ENCODE results near the gene ZSCAN5C.
"Not testable (repeated sequence)": the region's sequence is repeated elsewhere in the genome, so short reads cannot be mapped to it uniquely, and the experiment has no call there.

Gene ZSCAN5C, protein sequence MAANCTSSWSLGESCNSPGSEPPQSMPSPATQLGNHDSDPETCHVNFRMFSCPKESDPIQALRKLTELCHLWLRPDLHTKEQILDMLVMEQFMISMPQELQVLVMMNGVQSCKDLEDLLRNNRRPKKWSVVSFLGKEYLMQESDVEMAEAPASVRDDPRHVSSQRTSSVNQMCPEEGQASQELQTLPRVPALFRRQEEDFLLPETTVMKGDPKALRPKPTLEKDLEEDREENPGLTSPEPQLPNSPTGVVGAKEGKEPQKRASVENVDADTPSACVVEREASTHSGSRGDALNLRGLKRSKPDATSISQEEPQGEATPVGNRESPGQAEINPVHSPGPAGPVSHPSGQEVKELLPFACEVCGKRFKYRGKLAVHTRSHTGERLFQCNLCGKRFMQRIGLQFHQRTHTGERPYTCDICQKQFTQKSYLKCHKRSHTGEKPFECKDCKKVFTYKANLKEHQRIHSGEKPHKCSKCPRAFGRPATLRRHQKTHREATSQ

DNA sequence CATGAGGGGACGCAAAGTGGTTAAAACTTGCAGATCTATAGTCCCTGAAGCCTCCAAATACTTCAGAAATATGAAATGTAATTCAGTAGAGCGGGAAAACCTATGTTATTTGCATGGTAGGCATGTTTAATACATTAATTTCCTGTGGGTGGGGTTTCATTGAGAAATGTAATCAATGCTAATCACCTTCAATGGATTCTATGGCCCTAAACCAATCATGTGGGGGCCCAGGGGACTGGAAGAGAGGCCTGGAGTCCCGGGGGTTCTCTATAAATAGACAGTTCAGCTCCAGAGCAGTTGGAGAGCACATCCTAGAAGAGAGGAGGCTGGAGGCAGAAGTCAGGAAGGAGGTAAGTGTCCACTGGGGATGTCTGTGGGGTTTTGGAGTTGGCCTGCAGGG lies at the start of gene ZSCAN5C:
Gene ZSCAN5C (plus strand): TSS at position 301 of the 400 bp plus-strand sequence. CDS start 3,641 bp downstream, outside the sequence.
- DNase-seq (ENCODE audit: low read depth in 2 of 2), result no peak

DNA sequence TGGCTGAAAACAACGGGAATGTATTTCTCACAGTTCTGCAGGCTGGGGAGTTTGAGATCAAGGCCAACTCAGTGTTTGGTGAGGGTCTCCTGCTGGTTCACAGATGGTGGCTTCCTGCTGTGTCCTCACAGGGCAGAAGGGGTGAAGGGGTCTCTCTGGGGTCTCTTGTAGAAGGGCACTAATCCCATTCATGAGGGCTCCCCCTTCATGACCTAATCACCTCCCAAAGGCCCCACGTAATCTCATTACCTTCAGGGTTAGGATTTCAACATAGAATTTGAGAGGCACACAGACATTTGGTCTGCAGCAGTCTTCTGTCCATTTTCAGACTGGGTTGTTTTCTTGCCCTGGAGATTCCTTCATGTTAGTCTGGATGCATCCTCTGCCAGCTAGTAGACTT lies 49.4 kb upstream of the ZSCAN5C start:
- DNase-seq (ENCODE audit: low read depth in 2 of 2), result no peak

DNA sequence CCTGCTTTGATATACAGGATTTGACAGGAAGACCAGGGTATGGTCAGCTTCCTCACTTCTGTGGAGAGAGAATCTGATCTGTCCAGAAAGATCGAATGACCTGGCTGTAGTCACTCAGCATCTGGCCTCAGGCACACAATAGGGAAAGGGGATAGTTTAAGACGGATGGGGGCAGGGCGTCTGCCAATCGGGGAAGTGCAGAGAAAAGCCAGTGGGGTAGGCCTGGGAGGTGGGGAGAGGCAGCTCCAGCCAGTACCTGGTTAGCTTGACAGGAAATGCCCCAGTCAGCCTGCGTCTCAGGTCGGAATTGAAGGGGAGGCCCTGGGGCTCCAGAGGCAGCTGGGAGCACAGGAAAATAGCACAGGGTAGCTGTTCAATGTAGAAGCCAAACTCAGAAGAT lies 48.6 kb upstream of the ZSCAN5C start:
- DNase-seq (ENCODE audit: low read depth in 2 of 2), result no peak

DNA sequence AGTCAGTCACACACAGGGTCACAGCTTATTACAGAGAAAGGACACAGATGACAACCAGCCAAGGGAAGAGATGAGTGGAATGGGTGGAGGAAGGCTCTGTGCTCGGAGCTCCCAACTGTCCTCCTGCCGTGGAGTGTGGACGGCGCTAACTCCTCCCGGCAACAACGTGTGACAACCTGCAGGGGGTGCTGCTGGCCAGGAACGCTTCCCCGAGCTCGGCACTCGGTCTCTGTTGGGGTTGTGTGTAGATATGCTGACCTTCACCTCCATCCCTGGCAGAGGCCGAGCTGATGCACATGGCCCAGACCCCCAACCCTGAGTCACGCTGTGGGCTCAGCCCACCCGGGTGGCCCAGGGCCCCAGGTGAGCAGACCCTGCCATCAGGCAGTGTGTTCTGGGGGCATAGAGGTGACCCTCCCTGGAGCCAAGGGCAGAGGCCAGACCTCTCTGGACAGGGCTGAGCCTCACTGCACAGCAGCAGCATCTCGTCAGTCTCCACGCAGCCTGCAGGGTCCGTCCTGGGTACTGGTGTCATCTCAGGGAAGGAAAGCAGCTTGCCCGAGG lies 46.9 kb upstream of the ZSCAN5C start:
- no peak for DNase-seq (ENCODE audit: low read depth in 2 of 2)

DNA sequence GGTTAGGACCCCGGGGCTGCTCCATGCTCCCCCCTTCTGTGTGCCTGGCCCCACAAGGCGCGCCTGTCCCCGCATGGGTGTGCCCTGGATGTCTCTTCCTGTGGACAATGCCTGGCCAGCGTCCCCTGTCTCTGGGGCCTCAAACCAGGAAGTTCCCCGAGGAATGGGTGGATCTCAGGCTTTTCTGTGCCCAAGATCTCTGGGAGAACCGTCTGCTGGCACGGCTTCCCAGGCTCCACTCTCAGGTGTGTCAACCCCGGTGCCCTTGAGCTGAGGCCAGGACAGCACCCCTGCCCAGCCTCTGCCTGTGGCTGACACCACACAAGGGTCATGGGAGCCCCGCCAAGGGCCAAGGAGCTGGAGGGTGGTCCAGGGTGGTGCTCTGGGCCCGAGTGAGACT lies 45.3 kb upstream of the ZSCAN5C start:
- DNase-seq (ENCODE audit: low read depth in 2 of 2), result no peak

DNA sequence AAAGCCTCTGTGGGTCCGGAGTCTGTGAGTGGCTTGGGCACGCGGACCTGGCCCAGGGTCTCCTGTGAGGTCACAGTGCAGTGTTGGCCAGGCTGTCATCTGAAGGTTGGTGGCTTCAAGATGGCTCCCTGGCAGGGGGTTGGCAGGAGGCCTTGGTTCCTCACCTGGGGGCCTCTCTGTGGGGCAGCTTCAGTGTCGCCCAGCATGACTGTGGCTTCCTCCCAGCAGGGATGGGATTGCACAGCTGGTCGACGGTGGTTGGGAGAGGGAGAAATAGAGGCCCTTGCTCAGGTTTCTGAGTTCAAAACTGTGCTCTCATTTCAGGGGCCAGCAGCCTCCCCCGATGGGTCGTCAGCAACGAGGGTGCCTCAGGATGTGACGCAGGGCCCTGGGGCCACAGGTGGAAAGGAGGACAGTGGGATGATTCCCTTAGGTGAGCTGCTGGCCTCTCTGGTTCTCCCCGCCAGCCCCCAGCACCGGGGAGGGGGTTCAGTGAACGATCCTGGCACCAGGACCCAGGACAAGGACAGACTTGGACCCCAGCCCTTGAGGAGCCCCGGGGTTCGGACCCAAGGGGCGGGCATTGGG lies 43.8 kb upstream of the ZSCAN5C start:
- no peak for DNase-seq (ENCODE audit: low read depth in 2 of 2)

DNA sequence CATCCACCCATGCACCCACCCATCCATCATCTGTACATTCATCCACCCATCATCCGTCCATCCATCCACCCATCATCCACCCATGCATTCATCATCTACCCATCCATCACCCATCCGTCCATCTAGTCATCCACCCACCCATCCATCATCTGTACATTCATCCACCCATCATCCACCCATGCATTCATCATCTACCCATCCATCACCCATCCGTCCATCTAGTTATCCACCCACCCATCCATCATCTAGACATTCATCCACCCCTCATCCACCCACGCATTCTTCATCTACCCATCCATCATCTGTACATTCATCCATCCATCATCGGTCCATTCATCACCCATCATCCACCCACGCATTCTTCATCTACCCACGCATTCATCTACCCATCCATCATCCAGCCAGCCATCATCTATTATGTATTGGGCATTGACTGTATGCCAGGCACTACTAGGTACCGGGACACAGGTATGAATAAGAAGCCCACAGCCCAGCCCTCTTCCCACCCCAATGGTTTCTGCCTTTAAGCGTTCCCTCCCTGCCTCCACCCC lies 43.0 kb upstream of the ZSCAN5C start:
- no peak for DNase-seq (ENCODE audit: low read depth in 2 of 2)

DNA sequence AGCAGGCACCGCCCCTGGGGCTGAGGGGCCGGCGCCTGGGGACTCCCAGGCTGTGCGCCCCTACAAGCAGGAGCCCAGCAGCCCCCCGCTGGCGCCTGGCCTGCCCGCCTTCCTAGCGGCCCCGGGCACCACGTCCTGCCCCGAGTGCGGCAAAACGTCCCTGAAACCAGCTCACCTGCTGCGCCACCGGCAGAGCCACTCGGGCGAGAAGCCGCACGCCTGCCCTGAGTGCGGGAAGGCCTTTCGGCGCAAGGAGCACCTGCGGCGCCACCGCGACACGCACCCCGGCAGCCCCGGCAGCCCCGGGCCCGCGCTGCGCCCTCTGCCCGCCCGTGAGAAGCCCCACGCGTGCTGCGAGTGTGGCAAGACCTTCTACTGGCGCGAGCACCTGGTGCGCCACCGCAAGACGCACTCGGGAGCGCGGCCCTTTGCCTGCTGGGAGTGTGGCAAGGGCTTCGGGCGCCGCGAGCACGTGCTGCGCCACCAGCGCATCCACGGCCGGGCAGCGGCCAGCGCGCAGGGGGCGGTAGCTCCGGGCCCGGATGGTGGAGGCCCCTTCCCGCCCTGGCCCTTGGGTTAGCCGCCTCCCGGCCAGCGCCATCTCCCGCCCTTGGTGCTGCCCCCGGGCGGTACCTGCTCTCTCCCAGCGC lies 42.3 kb upstream of the ZSCAN5C start:
- no peak for DNase-seq (ENCODE audit: low read depth in 2 of 2)

DNA sequence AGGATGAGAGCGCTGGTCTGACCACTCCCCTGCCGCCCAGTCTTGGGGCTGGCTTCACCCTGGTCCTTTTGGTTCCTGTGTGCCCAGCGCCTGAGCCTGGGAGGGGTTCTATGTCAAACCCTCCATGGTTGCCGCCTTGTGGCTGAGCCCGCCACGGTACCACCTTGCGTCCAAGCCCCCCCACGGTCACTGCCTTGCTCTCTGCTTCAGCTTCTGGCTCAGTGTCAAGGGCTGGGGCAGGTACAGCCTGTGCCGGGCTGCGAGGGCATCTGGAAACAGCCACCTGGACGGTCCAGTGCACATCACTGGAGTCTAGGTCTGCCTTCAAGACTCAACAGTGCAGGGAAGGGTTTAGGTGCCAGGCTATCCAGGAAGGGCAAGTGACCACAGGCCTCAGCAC lies 40.5 kb upstream of the ZSCAN5C start:
- DNase-seq (ENCODE audit: low read depth in 2 of 2), result no peak

DNA sequence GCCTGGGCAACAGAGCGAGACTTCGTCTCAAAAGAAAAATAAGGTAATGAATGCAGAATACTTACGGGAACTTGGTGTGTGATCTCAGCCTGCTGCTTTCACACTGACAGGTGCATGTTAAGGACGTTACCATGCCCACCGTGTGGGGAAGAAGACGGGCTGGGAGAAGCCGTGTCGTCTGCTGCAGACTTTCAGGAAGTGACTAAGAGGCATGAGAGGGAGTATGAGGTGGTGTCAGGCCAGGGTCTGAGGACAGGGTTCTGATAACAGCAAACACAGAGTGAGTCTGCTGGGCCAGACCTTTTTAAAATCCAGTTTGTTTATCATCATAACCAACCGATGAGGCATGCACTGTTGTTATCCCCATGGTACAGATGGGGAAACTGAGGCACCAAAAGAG lies 39.8 kb upstream of the ZSCAN5C start:
- no peak for DNase-seq (ENCODE audit: low read depth in 2 of 2)

DNA sequence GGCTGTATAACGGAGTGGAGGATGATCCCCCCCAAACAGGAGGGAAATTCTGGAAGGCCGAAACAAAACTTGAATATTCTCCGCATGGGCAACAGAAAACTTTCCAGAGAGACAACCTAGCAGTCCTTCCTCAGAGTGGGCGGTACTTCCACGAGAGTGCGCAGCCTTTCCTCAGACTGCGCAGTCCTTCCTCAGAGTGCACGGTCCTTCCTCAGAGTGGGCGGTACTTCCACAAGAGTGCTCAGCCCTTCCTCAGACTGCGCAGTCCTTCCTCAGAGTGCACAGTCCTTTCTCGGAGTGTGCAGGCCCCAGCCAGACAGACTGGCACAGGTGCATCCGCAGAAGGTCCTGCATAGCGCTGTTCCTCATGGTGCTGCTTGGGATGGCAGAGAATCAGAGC lies 39.0 kb upstream of the ZSCAN5C start:
- no peak for DNase-seq (ENCODE audit: low read depth in 2 of 2)

DNA sequence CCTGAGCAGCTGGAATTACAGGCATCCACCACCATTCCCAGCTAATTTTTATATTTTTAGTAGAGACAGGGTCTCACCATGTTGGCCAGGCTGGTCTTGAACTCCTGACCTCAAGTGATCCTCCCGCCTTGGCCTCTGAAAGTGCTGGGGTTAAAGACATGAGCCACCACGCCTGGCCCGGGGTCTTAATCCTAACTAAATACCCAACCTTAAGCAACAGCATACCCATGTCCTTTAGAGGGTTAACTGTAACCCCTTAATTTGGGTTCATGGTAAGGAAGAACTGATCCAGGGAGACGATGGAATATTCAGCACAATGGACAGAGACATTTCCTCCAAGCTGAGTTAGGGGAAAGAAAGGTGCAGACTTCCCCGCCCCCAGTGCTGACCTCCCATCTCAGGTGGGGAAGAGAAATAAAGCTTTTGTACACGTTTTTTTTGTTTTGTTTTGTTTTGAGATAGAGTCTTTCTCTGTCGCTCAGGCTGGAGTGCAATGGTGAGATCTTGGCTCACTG lies 35.0 kb upstream of the ZSCAN5C start:
- DNase-seq (ENCODE audit: low read depth in 2 of 2), result no peak

DNA sequence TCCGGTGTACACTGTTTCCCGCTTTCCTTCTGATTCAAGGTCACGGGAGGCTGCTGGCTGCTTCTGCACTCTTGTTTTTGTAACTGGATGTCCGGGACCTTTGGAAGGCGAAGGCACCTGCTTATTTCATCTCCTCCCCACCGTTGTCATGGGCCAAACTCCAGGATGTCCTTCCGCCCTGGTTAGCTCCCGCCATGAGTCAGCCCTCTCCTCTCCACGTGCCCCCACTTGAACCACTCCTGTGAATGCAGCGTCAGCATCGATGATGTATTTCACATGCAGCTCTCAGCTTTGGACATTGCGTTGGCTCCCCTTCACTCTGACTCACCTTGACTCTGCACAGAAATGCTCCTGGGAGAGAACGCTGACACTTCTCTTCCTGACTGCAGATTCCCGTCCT lies 31.8 kb upstream of the ZSCAN5C start:
- no peak for DNase-seq (ENCODE audit: low read depth in 2 of 2)

DNA sequence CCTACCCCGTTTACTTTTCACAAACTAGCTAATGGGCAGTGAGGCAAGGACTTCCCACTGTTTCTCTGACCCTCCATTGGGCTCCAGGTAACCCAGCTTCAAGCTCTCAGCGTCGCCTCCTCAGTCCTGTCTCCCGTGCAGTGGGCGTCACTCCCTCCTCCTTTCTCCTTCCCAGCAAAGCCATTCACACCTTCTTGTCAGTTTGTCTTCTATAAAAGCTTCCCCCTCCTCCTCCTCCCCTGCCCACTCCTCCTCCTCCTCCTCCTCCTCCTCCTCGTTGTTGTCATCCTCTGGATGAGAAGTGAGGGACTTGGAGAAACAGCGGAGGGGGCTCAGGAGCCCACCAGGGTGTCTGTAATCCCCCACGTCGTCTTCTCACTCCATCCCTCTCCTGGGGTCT lies 28.0 kb upstream of the ZSCAN5C start:
- DNase-seq (ENCODE audit: low read depth in 2 of 2), result no peak

DNA sequence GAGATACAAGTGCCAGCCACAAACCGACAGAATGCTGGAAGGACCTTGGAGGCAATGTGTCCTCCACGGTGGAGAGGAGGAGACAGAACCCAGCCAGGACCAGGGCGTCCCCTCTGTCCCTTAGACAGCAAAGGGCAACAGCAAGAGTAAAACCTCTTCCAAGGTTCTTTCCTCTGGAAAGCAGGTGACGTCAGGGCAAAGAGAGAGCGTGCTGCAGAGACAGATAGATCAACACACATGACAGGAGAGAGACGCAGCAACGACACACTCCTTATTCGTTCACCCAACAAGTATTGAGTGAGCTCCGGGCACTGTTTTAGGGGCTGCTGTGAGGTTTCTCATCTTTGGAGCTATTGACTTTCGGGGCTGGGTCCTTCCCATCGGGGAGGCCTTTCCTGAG lies 27.5 kb upstream of the ZSCAN5C start:
- DNase-seq (ENCODE audit: low read depth in 2 of 2), result no peak

DNA sequence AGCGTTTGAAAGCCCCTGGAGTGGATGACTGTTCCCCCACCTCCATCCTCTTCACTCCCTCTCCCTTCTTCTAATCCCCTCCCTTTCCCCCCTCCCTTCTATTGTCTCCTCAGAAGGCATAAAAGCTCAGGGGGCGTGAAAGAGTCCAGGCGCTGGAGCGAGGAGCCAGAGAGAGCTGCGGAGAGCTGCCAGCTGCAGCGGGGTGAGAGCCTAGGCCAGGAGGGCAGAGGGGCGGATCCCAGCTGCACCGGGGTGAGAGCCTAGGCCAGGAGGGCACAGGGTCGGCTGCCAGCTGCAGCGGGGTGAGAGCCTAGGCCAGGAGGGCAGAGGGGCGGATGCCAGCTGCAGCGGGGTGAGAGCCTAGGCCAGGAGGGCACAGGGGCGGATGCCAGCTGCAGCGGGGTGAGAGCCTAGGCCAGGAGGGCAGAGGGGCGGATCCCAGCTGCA lies 26.2 kb upstream of the ZSCAN5C start, which contains the start of gene GALP:
Gene GALP (plus strand): TSS at position 148 of the 447 bp plus-strand sequence. CDS start 1,101 bp downstream, outside the sequence.
- not testable (repeated sequence) for DNase-seq (ENCODE audit: low read depth in 2 of 2)

DNA sequence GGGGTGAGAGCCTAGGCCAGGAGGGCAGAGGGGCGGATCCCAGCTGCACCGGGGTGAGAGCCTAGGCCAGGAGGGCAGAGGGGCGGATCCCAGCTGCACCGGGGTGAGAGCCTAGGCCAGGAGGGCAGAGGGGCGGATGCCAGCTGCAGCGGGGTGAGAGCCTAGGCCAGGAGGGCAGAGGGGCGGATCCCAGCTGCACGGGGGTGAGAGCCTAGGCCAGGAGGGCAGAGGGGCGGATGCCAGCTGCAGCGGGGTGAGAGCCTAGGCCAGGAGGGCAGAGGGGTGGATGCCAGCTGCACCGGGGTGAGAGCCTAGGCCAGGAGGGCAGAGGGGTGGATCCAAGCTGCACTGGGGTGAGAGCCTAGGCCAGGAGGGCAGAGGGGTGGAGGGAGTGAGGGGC lies 25.8 kb upstream of the ZSCAN5C start:
- not testable (repeated sequence) for DNase-seq (ENCODE audit: low read depth in 2 of 2)

DNA sequence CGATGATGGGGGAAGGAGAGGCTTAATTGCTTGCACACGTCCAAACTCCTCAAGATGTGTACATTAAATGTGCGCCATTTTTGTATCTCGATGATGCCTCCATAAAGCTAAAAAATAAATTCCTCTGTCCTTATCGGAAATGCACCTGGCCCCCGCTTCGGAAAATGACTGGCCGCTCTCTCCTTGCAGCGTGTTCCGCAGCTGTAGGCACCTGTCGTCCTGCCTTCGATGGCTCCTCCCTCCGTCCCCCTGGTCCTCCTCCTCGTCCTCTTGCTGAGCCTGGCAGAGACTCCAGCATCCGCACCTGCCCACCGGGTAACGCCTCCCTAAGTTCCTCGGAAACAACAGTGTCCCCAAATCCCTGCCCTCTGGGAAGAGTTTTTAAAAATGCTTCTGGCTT lies 25.2 kb upstream of the ZSCAN5C start:
- DNase-seq (ENCODE audit: low read depth in 2 of 2), result no peak

DNA sequence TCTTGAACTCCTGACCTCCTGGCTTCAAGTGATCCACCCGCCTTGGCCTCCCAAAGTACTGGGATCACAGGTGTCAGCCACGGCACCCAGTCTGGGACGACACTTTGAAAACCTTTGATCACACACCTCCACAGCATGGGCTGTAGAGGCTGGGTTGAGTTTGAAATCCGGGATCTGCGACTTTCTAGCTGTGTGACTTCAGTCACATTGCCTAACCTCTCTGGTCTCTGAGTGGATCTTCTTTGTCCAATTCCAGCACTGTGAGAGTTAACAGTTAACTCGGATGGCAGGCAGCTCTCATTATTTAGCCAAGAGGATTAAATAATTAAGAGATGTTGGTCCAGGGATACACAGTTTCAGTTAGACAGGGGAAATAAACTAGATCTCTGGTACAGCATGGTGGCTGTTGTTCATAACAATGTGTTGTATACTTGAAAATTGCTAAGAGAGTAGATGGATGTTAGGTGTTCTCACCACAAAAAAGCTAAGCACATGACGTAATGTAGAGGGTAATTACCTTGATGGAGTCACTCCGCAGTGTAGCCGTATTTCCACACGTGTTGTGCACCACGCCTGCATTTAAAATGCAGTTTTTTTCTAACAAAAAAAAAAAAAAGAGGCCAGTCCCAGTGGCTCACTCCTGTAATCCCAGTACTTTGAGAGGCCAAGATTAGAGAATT lies 24.4 kb upstream of the ZSCAN5C start:
- DNase-seq (ENCODE audit: low read depth in 2 of 2), result no peak

DNA sequence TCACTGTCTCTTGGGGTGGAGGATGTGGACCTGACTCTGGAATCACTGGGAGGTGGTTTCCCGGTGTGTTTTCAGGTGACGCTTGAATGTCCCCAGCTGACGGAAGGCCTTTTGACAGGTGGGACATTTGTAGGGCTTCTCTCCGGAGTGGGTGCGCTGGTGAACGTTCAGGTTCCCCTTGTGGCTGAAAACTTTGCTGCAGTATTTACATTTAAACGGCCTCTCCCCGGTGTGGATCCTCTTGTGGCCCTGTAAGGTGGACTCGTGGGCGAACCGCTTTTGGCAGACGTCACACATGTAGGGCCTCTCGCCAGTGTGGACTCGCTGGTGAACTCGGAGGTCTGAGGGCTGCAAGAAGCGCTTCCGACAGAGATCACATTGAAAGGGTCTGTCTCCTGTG lies 12.3 kb upstream of the ZSCAN5C start:
- no peak for DNase-seq (ENCODE audit: low read depth in 2 of 2)

DNA sequence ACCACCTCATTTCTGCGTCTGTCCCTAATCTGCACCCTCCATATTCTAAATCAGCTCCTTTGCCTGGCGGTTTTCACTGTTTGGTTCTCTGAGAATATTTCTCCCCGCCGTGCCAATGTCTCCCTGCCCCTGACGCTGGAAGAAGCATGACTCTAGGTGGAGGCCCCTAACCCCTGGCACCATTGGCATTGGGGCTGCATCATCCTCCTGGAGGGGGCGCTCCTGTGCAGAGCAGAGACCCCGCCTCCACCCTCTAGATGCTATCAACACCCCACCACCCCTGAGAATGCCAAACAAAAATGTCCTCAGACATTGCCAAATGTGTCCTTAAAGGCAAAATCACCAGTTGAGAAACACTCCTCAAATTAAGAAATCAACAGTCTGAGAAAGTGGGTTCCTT lies 11.0 kb upstream of the ZSCAN5C start:
- no peak for DNase-seq (ENCODE audit: low read depth in 2 of 2)

All from fibroblast of skin of left biceps (primary cell).